Loucy (cell line): Measurements from ENCODE around the gene TTC24.

Experiments
- EZH2phosphoT487 ChIP-seq: fragments of 200-600 bp; IDR thresholded peaks from 2 replicates; pipeline ENCODE4 v1.6.1; 2018; ENCODE audit warnings: antibody characterized with exemption, mild to moderate bottlenecking, moderate library complexity, borderline replicate concordance
- TF ChIP-seq, protein P1 (sequence below): fragments of 200-600 bp; sonication (generic); conservative IDR thresholded peaks from 2 replicates; pipeline ENCODE4 v1.5.1; 2014; ENCODE audit warnings: mild to moderate bottlenecking, antibody characterized with exemption, low read length

DNA sequence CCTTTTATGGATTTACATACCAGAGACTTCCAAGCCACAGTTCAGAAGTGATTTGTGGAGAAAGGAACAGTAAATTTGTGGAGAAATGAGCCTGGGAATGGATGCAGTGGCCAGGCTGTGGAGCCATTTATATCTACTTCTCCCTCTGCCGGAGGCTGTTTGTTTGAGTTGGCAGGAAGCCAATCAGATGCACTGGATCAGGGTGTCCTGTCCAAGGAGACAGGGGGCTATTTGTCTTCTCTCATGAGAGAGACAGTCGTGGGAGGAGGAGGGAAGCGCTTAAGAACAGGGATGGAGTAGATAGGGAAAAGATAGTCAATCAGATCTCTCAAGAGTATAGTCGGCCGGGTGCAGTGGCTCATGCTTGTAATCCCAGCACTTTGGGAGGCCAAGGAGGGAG, 36.9 kb downstream of the TTC24 start:
- TF ChIP-seq, protein P1, sequence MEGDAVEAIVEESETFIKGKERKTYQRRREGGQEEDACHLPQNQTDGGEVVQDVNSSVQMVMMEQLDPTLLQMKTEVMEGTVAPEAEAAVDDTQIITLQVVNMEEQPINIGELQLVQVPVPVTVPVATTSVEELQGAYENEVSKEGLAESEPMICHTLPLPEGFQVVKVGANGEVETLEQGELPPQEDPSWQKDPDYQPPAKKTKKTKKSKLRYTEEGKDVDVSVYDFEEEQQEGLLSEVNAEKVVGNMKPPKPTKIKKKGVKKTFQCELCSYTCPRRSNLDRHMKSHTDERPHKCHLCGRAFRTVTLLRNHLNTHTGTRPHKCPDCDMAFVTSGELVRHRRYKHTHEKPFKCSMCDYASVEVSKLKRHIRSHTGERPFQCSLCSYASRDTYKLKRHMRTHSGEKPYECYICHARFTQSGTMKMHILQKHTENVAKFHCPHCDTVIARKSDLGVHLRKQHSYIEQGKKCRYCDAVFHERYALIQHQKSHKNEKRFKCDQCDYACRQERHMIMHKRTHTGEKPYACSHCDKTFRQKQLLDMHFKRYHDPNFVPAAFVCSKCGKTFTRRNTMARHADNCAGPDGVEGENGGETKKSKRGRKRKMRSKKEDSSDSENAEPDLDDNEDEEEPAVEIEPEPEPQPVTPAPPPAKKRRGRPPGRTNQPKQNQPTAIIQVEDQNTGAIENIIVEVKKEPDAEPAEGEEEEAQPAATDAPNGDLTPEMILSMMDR = no peak
- TF ChIP-seq EZH2phosphoT487 = no peak
